K562 (cell line): ENCODE results near the gene PIF1.

Source experiments
- CBX5 ChIP-seq: IDR thresholded peaks from 2 replicates; pipeline ENCODE4 v1.6.1; 2014; ENCODE audit warnings: low read depth, borderline replicate concordance
- CREB1 ChIP-seq, 2 experiments: sonication (generic) in 1 of 2; formaldehyde crosslinking in 1 of 2; IDR thresholded peaks; 2 replicates each; pipeline versions ENCODE4 v1.6.1 to v1.8.0; 2012 to 2022; ENCODE audit warnings: inconsistent platforms in 1 of 2, mild to moderate bottlenecking in 1 of 2, missing genetic modification reagents in 1 of 2, moderate library complexity in 1 of 2
- CTCF ChIP-seq, 3 experiments: IDR thresholded peaks in 2 of 3; conservative IDR thresholded peaks in 1 of 3; 2 replicates each; pipeline ENCODE4 v1.5.1; 2011 to 2012; ENCODE audit warnings: low read length in 3 of 3, mild to moderate bottlenecking in 3 of 3, control low read depth in 2 of 3, improper control_type of control experiment in 1 of 3, inconsistent platforms in 1 of 3, low read depth in 1 of 3, mixed read lengths in 1 of 3, moderate library complexity in 1 of 3; ENCODE audit not compliant: insufficient read depth in 2 of 3
- EZH2 ChIP-seq: IDR thresholded peaks from 2 replicates; pipeline ENCODE4 v1.6.1; 2012; ENCODE audit warnings: low read depth, mild to moderate bottlenecking, inconsistent platforms, low read length, borderline replicate concordance
- HMG20B ChIP-seq: fragments of 250-450 bp; sonication (Bioruptor Pico); IDR thresholded peaks from 2 replicates; pipeline ENCODE4 v1.5.0; 2021; ENCODE audit warnings: mild to moderate bottlenecking
- HNRNPUL1 ChIP-seq: fragments of 200-400 bp; formaldehyde crosslinking; IDR thresholded peaks from 2 replicates; pipeline ENCODE4 v1.6.1; 2017; ENCODE audit warnings: low read length
- SPI1 ChIP-seq: IDR thresholded peaks from 2 replicates; pipeline ENCODE4 v1.6.1; 2011; ENCODE audit warnings: low read depth, low read length, control low read depth, borderline replicate concordance
- YY1 ChIP-seq, 3 experiments: IDR thresholded peaks; 2 replicates each; pipeline ENCODE4 v1.6.1; 2011; ENCODE audit warnings: low read length in 2 of 3, mild to moderate bottlenecking in 2 of 3, moderate library complexity in 2 of 3, borderline replicate concordance in 1 of 3, control low read depth in 1 of 3, low read depth in 1 of 3; ENCODE audit not compliant: insufficient read depth in 3 of 3, insufficient replicate concordance in 2 of 3, control insufficient read depth in 1 of 3, insufficient read length in 1 of 3; ENCODE audit errors: extremely low read depth in 1 of 3
- ZBTB11 ChIP-seq, 3 experiments: fragments of 200-800 bp in 1 of 3; fragments of 250-450 bp in 1 of 3; fragments of 450-650 bp in 1 of 3; sonication (Bioruptor Pico) in 1 of 3; sonication (Bioruptor generic) in 1 of 3; formaldehyde crosslinking in 1 of 3; IDR thresholded peaks; 2 replicates each; pipeline versions ENCODE4 v1.6.1 to v1.8.0; 2016 to 2022; ENCODE audit warnings: mild to moderate bottlenecking in 2 of 3, missing genetic modification characterization in 2 of 3, missing compliant biosample characterization in 1 of 3, moderate library complexity in 1 of 3
- ZNF408 ChIP-seq: fragments of 250-450 bp; sonication (Bioruptor Pico); IDR thresholded peaks from 2 replicates; pipeline ENCODE4 v1.4.0; 2020; ENCODE audit warnings: low read depth, mild to moderate bottlenecking, moderate library complexity
- ZNF740 ChIP-seq, 3 experiments: fragments of 200-800 bp in 1 of 3; sonication (Bioruptor generic) in 1 of 3; sonication (generic) in 1 of 3; formaldehyde crosslinking in 1 of 3; IDR thresholded peaks; 2 replicates each; pipeline versions ENCODE4 v1.6.1 to v1.8.0; 2016 to 2022; ENCODE audit warnings: mild to moderate bottlenecking in 2 of 3, missing compliant biosample characterization in 2 of 3, missing genetic modification characterization in 2 of 3, missing genetic modification reagents in 1 of 3

GRCh38 chr15:64865998-64866520, 40.6 kb upstream of the PIF1 start:
- TF ChIP-seq SPI1, result no peak
- TF ChIP-seq CBX5, result no peak
- TF ChIP-seq EZH2, result no peak
- no peak for TF ChIP-seq ZNF408 (CRISPR knock-in tag)
- TF ChIP-seq ZBTB11 (CRISPR knock-in tag; IDR thresholded peaks at IDR 0.05), result no peak
- TF ChIP-seq YY1 (IDR thresholded peaks at IDR 0.05; ENCODE audit: borderline replicate concordance in 1 of 3, control insufficient read depth in 1 of 3, extremely low read depth in 1 of 3, insufficient read depth in 3 of 3, insufficient read length in 1 of 3, insufficient replicate concordance in 2 of 3, low read depth in 1 of 3, low read length in 2 of 3), result no peak
- no peak for TF ChIP-seq HNRNPUL1
- no peak for TF ChIP-seq CREB1 (IDR thresholded peaks at IDR 0.05)
- TF ChIP-seq CREB1 (CRISPR knock-in tag; IDR thresholded peaks at IDR 0.05), result no peak
- no peak for TF ChIP-seq HMG20B
- no peak for TF ChIP-seq CTCF (IDR thresholded peaks at IDR 0.05 in 2 of 3, conservative IDR thresholded peaks at IDR 0.05 in 1 of 3; ENCODE audit: insufficient read depth in 2 of 3, low read depth in 1 of 3, low read length in 3 of 3)
- no peak for TF ChIP-seq ZNF740 (CRISPR knock-in tag; IDR thresholded peaks at IDR 0.05)
- TF ChIP-seq ZNF740 (tag; IDR thresholded peaks at IDR 0.05), result no peak
